ENCODE results near the gene CCNL1. TPM values are rescaled to one million over a fixed set of nuclear protein-coding genes. Genes with fewer than 3 reads are reported as not detected.

The CCNL1 gene
- total RNA-seq, 3 donors from 2014 or later (not counting 1 experiment from before 2014, with no cell fraction given) = 1,104 to 1,331 (median 1,220) TPM

DNA sequence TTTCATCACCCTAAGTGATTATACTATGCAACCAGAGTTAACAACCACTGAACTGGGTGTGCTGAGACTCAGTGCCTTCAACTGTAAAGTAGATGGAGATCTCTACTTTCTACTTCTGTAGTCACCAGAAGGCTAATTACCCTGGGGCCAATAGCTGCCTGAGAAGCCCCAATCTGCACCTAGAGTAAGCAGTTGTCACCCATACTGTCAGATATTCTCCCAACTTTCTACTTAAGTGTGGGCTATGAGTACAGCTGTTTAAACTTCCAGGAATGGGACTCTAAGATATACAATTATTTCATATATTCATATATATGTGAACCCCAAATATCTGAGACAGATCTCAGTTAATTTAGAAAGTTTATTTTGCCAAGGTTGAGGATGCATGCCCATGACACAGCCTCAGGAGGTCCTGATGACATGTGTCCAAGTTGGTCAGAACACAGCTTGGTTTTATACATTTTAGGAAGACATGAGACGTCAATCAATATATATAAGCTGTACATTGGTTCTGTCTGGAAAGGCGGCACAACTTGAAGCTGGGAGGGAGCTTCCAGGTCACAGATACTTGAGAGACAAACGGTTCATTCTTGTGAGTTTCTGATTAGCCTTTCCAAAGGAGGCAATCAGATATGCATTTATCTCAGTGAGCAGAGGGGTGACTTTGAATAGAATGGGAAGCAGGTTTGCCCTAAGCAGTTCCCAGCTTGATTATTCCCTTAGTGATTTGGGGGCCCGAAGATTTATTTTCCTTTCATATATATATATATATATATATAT is 41.9 kb downstream of the CCNL1 start:
- H3K27me3 Mint-ChIP-seq (ENCODE audit: low read depth in 2 of 2) = peaks cover 8 to 12% of the 10 kb centered on the region in 2 donors
- Histone ChIP-seq H3K9me3 (ENCODE audit: control insufficient read depth, insufficient read depth, low read length) (no peaks in the 10 kb centered on the region), H3K4me3 (ENCODE audit: low read length) (no peak overlapping the region), H3K27me3 (ENCODE audit: control insufficient read depth, insufficient read depth, low read length) (no peaks in the 10 kb centered on the region), H3K27ac (ENCODE audit: low read length) (no peak overlapping the region), H3K4me1 (ENCODE audit: control insufficient read depth, insufficient read depth, low read length) (peaks cover 10% of the 10 kb centered on the region), H3K36me3 (ENCODE audit: control insufficient read depth, insufficient read depth, low read length) (no peaks in the 10 kb centered on the region)
- no peak overlapping the region for H3K27ac Mint-ChIP-seq
- no peaks in the 10 kb centered on the region for H3K36me3 Mint-ChIP-seq
- peaks cover 8 to 10% of the 10 kb centered on the region in 2 donors for H3K4me1 Mint-ChIP-seq
- DNase-seq = no peak
- TF ChIP-seq, protein P1, sequence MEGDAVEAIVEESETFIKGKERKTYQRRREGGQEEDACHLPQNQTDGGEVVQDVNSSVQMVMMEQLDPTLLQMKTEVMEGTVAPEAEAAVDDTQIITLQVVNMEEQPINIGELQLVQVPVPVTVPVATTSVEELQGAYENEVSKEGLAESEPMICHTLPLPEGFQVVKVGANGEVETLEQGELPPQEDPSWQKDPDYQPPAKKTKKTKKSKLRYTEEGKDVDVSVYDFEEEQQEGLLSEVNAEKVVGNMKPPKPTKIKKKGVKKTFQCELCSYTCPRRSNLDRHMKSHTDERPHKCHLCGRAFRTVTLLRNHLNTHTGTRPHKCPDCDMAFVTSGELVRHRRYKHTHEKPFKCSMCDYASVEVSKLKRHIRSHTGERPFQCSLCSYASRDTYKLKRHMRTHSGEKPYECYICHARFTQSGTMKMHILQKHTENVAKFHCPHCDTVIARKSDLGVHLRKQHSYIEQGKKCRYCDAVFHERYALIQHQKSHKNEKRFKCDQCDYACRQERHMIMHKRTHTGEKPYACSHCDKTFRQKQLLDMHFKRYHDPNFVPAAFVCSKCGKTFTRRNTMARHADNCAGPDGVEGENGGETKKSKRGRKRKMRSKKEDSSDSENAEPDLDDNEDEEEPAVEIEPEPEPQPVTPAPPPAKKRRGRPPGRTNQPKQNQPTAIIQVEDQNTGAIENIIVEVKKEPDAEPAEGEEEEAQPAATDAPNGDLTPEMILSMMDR (IDR thresholded peaks at IDR 0.05) = no peak
- WGBS (ENCODE audit: insufficient coverage) = 93% methylated on average over 3 of the region's 4 CpGs
- no peaks in the 10 kb centered on the region for H3K9me3 Mint-ChIP-seq
- intact Hi-C loops (cut with micrococcal nuclease) = no loop called here
- no peak for ATAC-seq
- no peak overlapping the region for H3K4me3 Mint-ChIP-seq

DNA sequence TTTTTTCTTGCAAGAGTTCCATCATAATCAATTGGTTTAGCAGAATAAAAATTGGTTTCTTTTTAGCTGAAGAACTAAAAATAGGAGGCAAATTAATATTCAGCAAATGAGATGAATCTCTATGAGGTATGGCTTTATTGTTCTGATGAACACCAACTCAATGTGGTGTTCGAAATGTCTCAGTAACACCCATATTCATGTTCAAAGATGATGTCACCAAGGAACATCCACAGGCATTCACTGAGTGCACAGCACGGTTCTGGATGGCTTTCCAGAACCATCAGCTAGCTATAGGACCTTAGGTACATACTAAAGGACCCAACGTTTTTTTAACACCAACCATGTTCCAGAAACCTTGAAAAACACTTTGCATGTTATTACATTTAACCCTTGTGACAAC is 42.7 kb downstream of the CCNL1 start:
- intact Hi-C loops (cut with micrococcal nuclease) = no loop called here
- H3K36me3 Mint-ChIP-seq = no peaks in the 10 kb centered on the region
- 61% methylated on average over 3 of the region's 3 CpGs for WGBS (ENCODE audit: insufficient coverage)

DNA sequence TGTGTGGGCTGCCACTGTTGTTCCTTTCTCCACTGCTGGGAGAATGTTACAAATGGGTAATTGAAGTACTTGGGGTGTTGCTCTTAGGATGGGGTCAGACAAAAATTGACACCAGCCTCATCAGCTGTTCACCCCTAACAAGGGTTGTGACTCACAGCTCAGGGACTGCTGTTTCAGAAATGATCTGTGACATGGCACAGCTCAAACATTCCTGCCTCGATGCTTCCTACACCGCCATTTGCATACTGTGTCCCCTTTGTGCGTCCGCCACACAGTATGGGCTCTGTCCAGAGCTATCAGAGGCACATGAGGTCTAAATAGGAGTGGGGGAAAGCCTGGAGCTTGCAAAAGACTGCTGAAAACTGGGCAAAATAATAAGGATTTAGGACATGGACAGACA is 43.9 kb downstream of the CCNL1 start:
- H3K4me3 ChIP-seq (ENCODE audit: low read length) = no peak overlapping the region
- no peak overlapping the region for H3K27ac ChIP-seq (ENCODE audit: low read length)
- WGBS (ENCODE audit: insufficient coverage) = 91% methylated on average over 4 of the region's 4 CpGs
- peaks cover 10% of the 10 kb centered on the region for H3K4me1 ChIP-seq (ENCODE audit: control insufficient read depth, insufficient read depth, low read length)
- no peak overlapping the region for H3K27ac Mint-ChIP-seq
- no peaks in the 10 kb centered on the region for H3K36me3 Mint-ChIP-seq
- H3K4me1 Mint-ChIP-seq = peaks cover 8 to 10% of the 10 kb centered on the region in 2 donors
- H3K9me3 Mint-ChIP-seq = no peaks in the 10 kb centered on the region
- intact Hi-C loops (cut with micrococcal nuclease) = no loop called here
- H3K27me3 ChIP-seq (ENCODE audit: control insufficient read depth, insufficient read depth, low read length) = no peaks in the 10 kb centered on the region
- H3K4me3 Mint-ChIP-seq = no peak overlapping the region
- no peak for ATAC-seq
- TF ChIP-seq, protein P1 (IDR thresholded peaks at IDR 0.05) = no peak
- peaks cover 10 to 12% of the 10 kb centered on the region in 2 donors for H3K27me3 Mint-ChIP-seq (ENCODE audit: low read depth in 2 of 2)
- no peaks in the 10 kb centered on the region for H3K9me3 ChIP-seq (ENCODE audit: control insufficient read depth, insufficient read depth, low read length)
- no peak for DNase-seq
- no peaks in the 10 kb centered on the region for H3K36me3 ChIP-seq (ENCODE audit: control insufficient read depth, insufficient read depth, low read length)

More for the DNA sequence above, 42.7 kb downstream of the CCNL1 start:
- H3K27me3 Mint-ChIP-seq (ENCODE audit: low read depth in 2 of 2) = peaks cover 10 to 12% of the 10 kb centered on the region in 2 donors
- H3K9me3 Mint-ChIP-seq = no peaks in the 10 kb centered on the region
- H3K4me3 Mint-ChIP-seq = no peak overlapping the region
- peaks cover 10% of the 10 kb centered on the region for H3K4me1 ChIP-seq (ENCODE audit: control insufficient read depth, insufficient read depth, low read length)
- peaks cover 8 to 10% of the 10 kb centered on the region in 2 donors for H3K4me1 Mint-ChIP-seq
- H3K4me3 ChIP-seq (ENCODE audit: low read length) = no peak overlapping the region
- H3K27ac Mint-ChIP-seq = no peak overlapping the region
- no peaks in the 10 kb centered on the region for H3K9me3 ChIP-seq (ENCODE audit: control insufficient read depth, insufficient read depth, low read length)
- no peaks in the 10 kb centered on the region for H3K27me3 ChIP-seq (ENCODE audit: control insufficient read depth, insufficient read depth, low read length)
- H3K27ac ChIP-seq (ENCODE audit: low read length) = no peak overlapping the region
- no peak for DNase-seq
- TF ChIP-seq, protein P1 (IDR thresholded peaks at IDR 0.05) = no peak
- no peaks in the 10 kb centered on the region for H3K36me3 ChIP-seq (ENCODE audit: control insufficient read depth, insufficient read depth, low read length)
- no peak for ATAC-seq

All from natural killer cell (primary cell).